IPS-NIHi11 (cell line): ENCODE measurements around the gene DYNLT2B.
"Not testable (repeated sequence)": the region's sequence is repeated elsewhere in the genome, so short reads cannot be mapped to it uniquely, and the experiment has no call there.

ENCODE experiments used
- DNase-seq: peaks from one replicate; pipeline ENCODE4 v3.0.0; 2012; ENCODE audit warnings: mixed read lengths, low spot score

DYNLT2B gene

DNA sequence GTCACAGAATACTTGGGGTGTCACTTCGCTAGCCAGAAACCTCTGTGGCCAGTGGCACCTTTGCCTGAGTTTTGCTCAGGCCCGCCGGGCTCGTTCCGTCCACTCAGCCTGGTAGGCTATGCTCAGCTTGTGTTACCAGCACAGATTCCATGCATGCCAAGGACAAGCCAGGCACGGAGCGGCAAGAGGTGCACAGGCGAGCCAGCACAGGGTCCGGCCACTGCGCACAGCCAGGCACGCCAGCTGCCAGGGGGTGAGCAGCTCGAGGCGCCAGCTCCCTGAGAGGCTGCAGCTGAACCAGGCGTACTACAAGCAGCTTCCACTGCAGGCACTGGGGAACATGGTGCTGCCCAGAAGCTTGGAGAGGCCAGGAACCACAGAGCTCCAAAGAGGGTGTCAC lies 45.2 kb downstream of the DYNLT2B start:
- no peak for DNase-seq

DNA sequence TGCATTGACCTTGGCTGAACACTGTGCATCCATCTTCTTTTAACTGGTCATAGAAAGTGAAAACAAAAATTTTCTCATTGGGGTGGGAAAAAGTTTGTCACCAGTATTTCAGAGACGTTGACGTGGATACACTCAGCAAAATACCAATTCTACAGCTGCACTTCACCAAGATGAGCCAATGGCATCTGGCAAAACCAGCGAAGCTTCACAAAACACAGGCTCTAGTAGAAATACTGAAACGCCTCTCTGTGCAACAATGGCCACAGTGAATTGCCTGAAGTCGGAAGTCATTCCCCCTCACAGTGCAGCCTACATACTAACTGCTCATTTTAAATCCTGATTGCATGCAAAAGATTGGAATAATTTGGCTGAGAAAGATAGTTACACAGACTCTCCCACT lies 47.5 kb downstream of the DYNLT2B start:
- no peak for DNase-seq

DNA sequence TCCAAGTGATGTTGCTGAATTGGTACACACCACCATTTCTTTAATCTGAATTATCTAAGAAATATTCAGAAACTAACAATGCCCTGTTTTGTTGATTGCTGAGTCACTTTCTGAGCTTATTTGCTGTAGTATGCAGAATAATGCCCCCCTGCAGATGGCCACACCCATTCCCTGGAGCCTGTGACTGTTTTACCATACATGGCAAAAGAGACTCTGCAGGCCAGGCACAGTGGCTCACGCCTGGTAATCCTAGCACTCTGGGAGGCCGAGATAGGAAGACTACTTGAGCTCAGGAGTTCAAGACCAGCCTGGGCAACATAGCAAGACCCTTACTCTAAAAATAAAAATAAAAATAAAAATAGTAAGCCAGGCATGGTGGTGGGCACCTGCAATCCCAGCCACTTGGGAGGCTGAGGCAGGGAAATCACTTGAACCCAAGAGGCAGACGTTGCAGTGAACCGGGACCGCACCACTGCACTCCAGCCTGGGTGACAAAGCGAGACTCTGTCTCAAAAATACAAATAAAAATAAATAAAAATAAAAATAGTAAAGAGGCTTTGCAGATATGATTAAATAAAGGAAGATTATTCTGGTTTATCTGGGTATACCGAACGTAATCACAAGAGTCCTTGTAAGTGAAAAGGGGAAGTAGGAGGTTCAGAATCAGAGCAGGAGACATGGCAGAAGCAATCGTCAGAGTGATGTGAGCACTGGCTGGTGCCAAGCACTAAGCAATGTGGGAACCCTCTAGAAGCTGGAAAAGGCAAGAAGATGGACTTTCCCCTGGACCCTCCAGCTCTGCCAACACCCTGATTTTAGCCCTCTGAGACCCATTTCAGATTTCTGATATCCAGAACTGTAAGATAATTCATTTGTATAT lies 49.5 kb downstream of the DYNLT2B start:
- peak; percentile 56 for DNase-seq

DNA sequence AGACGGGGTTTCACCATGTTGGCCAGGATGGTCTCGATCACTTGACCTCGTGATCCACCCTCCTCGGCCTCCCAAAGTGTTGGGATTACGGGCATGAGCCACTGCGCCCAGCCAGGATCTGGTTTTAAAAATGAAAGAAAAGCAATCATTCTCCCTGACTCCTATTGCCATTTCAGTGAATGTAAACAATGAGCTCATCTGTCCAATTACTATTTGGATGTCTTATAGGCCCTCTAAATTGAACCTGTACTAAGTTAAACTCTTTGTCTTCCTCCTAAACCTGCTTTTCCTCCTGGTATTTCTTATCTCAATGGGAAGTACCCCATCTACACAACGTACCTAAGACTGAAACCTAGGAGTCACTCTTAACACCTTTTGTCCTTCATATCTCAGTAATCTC lies 54.2 kb downstream of the DYNLT2B start:
- no peak for DNase-seq

DNA sequence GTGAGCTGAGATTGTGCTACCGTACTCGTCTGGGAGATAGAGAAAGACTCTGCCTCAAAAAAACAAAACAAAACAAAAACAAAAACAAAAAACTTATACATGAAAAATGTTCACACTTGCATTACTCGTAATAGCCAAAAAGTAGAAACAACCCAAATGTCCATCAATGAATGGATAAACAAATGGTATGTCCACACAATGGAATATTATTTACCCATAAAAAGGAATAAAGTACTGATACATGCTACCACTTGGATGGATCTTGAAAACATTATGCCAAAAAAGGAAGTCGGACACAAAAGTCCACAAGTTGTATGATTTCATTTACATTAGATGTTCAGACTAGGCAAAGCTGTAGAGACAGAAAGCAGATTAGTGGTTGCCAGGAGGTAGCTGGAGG lies 57.3 kb downstream of the DYNLT2B start:
- no peak for DNase-seq

DNA sequence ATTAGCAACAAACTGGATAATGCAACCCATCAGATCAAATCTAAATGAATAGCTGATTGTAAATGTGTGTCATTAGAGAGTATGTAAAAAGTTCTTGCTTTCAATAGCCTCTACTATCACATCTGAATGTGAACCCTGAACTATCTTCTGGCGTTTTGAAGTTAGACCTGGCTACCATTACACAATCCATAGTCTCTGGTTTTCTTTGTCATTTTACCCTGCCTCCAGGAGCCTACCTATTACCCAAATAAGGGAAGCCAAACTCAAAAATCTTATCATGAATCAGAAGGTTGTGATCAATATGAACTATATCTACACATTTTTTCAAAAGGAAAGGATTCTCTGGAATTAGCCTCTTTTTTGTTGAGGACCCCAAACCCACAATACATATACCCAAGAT lies 62.3 kb downstream of the DYNLT2B start:
- DNase-seq, result no peak

DNA sequence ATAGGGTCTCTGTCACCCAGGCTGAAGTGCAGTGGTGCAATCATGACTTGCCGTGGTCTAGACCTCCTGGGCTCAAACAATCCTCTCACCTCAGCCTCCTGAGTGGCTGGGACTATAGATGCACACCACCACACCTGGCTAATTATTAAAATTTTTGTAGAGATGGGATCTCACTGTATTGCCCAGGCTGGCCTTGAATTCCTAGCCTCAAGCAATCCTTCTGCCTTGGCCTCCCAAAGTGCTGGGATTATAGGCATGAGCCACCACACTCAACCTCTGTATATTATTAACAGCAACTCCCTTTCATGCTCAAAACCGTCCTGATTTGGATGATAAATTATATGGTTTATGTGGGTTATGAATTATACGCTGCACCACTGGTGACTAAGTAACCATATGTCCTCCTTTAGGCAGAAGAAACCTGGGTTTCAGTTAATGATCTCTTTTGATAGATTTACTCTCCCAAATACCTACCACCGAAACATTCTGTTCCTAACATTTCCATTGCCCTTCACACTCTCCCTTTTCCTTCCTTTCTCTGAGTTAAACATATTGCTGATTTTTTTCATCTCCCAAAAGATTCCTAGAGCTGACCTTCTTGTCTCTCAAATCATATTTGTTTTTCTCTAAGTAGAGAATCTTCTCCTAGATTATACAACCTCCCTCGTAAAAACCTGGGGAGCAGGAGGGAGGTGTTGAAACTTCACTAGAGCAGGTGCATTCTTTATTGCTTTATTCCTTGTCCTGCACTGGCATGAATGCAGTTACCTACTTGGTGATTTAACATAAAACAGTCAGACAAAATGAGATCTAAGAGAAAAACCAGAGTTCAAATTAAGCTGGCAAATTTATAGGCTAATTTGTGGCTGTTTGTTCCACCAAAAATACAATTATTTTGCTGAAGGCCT lies 63.4 kb downstream of the DYNLT2B start:
- DNase-seq, result no peak

DNA sequence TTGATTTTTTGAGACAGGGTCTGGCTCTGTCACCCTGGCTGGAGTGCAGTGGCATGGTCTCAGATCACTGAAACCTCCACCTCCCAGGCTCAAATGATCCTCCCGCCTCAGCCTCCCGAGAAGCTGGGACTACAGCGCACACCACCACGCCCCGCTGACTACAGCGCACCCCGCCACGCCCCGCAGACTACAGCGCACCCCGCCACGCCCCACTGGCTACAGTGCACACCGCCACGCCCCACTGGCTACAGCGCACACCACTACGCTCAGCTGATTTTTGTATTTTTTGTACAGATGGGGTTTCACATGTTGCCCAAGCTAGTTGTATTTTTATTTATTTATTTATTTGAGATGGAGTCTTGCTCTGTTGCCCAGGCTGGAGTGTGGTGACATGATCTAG lies 66.1 kb downstream of the DYNLT2B start:
- no peak for DNase-seq

DNA sequence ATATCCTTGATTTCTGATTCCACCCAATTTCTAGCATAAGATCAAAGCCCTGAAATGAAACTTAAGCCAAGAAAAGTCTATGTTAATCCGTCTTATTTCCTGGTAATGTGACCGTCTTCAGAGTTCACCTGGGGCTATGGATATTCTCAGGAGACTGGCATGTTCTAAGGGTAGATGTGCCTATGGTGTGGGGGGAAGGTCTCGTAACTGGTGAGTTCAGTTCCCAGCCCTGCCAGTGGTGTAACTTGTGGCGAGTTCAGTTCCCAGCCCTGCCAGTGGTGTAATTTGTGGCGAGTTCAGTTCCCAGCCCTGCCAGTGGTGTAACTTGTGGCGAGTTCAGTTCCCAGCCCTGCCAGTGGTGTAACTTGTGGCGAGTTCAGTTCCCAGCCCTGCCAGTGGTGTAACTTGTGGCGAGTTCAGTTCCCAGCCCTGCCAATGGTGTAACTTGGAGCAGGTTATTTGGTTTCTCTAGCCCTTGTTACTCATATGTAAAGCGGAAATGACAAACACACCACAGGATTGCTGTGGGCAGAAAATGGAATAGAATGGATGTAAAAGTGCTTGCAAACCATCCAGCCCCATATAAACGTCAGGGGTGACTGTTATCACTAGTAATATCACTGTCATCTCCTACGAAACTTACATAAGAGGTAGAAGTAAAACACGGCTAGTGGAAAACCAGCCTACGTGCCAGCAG lies 71.3 kb downstream of the DYNLT2B start:
- DNase-seq, result no peak

DNA sequence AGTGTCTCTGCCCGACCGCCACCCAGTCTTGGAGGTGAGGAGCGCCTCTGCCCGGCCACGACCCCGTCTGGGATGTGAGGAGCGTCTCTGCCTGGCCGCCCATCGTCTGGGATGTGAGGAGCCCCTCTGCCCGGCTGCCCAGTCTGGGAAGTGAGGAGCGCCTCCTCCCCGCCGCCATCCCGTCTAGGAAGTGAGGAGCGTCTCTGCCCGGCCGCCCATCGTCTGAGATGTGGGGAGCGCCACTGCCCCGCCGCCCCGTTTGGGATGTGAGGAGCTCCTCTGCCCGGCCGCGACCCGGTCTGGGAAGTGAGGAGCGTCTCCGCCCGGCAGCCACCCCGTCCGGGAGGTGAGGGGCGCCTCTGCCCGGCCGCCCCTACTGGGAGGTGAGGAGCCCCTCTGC lies 73.9 kb downstream of the DYNLT2B start:
- DNase-seq, result not testable (repeated sequence)

DNA sequence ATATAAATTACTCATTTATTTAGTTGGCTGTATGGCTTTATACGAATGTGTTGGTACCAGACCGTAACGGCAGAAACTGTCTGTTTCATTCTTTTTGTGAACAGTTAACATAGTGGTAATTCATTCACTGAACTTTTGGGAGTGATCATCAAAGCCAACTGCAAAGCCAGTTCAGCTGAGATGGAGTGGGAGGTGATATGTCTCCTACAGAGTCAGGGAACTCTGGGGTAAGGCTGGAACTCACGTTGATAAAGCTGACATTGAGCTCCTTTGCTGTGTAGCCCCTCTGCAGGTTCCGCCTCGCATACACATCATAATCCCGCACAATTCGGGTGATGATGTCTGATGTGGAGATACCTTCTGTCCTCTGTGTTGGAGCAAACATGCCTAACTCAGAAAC lies 76.3 kb downstream of the DYNLT2B start:
- no peak for DNase-seq
